DMS53 treated with DMSO at 0.1 percent for 48 hours (cell line): ENCODE data around the gene ARHGAP18.
A peak's percentile ranks its signal among the peaks of the same experiment; 100 is the strongest.

Experiments
- DNase-seq: peaks from one replicate; lab custom pipeline; 2025; ENCODE audit not compliant: unreplicated experiment; lab: John Stamatoyannopoulos, UW

ARHGAP18 gene

DNA sequence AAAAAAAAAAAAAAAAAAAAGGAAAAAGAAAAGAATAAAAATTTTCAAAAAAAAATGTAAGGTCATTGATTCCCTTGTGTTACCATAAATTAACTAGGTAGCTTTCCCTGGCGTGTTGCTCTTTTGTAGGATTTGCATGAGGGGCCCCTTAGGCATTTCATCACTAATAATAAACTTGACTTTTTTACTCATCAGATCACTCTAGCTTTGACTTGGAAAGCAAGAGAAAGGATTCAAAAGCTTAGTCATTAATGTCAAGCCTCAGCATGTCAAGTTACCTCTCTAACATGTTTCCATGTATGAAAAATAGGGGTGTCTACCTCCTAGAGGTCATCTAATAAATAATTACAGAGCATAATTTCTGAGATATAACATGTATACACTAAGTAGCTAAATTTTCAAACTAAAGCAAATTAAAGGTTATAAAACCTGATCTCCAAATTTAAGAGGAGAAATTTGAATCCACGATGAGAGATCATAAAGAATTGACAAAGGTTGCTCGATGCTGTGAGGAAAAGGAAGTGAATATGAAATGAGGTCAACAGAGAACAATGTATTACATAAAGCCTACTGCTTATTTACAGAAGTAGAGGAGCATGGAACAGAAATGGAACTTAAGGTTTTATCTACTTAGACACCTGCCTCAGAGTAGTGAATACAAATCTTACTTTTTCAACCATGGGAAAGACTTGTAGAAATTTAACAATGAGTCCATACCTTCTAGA is 86.8 kb downstream of the ARHGAP18 start:
- no peak for DNase-seq

DNA sequence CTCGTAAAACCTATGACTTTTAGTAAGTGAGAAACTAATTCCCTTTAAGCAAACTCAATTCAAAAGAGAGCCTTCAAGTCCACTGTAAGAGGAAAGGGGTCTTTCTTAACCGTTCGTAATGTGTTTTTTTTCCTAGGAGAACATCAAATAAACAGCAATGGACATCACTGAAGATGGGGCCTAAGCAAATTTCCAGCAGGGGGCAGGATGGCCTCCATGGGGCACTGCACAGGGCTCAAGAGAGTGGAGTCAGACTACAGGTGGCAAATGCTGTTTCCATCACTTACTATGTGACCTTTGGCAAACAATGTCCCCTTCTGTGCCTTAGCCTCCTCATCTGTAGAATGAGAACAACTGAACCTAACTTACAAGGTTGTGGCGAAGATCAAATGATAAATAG is 88.7 kb downstream of the ARHGAP18 start:
- DNase-seq = no peak

DNA sequence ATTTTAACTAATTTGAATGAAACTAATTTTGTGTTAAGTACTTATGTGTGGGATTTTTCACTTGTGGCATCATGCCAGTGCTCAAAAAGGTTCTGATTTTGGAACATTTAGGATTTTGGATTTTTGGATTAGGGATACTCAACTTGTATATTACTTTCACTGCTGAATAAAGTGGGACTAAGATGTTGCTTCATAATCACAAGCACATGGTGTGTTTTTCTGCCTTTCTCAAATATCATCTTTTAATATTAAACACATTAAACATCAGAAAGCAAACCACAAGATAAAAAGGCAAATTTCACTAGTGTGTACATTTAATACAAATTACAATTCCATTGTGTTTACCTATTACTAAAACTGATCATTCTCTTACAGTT is 89.8 kb downstream of the ARHGAP18 start:
- DNase-seq = no peak

DNA sequence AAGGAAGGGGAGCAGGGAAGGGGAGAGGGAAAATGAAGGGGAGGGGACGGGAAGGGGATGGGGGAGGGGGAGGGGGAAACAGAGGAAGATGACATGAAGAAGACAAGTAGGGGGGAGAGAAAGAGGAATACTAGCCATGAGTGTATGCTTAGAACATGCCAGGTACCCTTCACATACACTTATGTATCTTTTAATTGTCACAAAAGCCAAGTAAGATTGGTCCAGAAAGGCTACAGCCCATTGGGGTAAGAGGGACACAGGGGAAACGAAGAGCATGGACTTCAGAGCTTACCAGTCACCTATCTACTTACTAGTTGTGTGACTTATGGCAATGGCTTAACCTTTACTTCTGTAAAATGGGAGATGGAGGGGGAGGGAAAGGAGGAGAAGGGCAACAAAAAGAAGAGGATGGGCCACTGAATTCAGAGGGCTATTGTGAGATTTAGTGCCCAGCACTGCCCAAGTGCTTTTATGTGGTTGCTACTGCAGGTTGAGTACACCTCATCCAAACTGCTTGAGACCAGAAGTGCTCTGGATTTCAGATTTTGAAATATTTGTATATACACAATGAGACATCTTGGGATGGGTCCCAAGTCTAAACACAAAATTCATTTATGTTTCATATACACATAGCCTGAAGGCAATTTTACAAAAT is 90.3 kb downstream of the ARHGAP18 start:
- DNase-seq = no peak

DNA sequence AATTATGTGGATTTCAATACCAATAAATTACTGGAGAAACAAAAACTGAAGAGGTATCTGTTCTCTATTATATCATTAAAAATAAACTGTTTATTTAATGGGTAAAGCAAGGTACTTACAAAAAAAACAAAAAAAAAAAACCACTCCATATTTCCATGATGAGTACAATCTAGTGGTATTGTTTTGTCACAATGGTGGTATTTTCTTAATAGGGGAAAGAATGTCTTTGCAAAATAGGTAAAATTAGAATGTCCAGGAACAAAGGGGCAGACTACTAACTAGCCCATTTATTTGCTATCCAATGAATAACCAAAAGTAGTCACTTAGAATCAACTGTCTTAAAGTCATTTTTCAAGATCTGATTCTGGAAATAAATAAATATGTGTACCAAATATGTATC is 92.0 kb downstream of the ARHGAP18 start:
- DNase-seq = no peak

DNA sequence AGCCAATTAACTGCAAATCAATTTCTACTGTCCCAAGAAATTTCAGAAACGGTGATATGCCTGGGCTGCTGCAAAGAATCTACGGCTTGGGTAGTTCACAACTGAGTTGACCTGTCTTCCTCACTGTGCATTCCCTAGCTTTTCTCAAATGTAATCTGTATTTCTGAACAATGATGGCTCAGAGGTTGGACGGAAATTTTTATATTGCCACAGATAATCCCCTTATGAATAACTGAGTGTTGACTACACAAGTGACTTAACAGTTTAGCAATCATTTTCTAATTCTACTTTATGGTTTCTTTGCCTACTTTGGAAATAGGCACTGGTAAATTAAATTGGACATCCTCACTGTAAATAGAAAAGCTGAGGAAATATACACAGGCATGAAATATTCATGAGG is 94.5 kb downstream of the ARHGAP18 start:
- DNase-seq = no peak

DNA sequence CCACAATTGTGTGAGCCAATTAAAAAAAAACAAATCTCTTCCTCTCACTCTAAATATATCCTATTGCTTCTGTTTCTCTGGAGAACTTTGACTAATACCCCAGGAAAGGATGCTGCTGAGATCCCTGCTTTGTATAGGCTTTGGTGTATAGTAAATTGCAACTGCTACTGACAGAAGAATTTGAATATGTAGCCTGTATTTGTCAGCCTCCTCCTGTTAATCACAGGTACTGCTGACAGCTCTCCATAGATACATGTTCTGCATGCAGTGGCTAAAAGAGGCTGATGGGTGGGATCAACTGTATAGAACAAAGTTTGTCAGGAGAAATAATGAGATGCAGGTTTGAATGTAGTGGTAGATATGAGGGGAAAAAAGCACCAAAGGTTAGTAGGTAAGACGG is 95.0 kb downstream of the ARHGAP18 start:
- DNase-seq = no peak

DNA sequence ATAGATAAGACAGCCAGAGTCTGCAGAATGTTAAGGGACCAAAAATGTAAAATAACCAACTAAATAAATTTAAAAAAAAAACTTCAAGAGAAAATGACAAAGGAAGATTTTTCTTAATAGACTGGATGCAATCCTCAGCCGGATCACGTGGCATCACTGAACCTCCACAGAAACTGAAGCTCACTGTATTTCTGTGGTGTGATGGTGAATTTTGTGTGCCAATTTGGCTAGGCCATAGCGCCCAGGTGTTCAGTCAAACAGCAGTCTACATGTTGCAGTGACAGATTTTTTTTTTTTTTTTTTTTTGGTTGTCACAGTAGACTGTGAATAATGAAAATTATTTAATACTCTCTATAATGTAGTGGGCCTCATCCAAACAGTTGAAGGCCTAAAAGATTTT is 95.5 kb downstream of the ARHGAP18 start:
- no peak for DNase-seq

DNA sequence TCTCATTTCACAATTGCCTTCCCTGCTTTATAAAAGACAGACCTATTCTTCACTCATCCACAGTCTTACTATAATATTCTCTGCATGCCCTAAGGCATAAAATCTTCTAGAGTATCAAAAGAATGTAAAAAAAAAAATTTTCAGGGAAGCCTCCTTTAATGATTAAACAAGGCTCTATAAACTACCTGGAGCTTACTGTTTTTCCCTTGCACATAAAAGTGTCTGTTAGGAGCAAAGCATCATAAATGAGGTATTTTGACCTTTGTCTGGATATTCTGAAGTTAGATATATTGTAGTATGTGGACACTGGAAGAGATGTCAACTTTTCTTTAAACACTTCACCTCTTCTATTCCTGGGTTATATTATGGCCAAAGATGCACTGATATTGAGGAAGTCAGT is 97.5 kb downstream of the ARHGAP18 start:
- no peak for DNase-seq

DNA sequence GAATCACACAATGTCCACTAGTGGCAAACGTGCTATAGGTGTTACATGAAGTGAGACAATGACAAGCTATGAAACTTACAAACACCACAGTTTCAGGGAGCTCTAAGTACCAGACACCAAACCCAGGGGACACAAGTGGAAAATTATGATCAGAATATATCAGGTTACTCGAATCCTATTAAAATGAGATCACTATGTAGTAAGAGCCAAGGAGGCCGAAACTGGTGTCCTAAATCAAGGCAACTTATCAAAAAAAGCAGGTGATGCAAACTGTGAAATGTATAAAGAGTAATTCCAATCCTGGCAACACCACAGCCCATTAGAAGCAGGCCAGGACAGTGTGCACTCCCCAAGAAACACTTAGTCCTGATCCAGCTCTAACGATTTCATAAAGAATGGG is 100.3 kb downstream of the ARHGAP18 start:
- DNase-seq = no peak

DNA sequence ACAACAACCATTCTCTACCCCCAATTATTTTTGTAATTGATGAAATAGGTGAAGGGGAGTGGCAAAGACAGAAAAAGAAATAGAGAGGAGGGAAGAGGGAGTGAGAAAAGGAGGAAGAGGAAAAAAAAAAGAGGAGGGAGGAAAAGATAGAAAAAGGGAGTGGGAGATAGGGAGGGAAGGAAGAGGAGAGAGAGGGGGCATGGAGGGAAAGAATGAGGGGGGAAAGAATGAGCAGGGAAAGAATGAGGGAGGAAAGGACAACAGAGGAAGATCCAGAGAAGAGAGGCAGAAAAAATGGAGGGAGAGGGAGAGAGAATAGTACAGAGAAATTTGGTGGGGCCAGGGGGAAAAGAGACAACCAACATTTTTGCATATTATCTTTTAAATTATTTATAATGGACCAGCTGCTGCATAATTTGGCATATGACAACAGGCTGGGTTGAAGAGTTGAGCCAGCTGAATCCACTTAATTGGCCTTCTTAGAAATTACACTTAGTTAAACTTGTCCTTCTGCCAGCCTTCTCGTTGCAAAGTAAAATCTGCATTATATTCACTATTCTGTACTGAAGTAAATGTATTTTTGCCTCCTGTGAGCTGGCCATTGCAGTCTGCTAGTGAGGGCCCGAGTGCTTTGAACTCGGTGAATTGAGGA is 101.0 kb downstream of the ARHGAP18 start:
- no peak for DNase-seq

DNA sequence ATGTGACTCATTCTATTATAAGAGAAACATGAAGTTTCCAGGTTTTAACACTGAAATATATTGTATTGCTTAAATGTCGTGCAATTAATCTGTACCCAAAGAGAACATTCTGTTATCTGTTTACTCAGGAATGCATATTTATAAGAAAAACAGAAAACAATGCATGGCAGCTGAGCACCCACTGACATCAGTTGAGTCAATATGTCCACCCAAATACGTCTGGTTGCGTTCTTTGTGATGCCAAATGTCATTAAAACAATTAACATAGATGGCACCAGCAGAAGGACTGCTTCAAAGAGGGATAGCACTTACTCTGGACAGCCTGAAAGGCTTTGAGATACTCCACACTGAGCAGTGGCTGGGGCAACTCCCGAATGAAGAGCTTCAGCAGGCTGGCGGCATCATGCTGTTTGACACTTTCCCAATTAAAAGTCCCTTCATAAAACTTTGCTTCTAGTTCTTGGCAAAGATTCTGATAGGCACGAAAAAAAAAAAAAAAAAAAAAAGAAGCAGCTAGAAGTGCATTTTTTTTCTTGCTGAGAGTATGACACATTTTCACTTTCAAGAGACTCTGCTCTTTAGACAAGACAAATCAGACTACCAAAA is 102.3 kb downstream of the ARHGAP18 start:
- no peak for DNase-seq

DNA sequence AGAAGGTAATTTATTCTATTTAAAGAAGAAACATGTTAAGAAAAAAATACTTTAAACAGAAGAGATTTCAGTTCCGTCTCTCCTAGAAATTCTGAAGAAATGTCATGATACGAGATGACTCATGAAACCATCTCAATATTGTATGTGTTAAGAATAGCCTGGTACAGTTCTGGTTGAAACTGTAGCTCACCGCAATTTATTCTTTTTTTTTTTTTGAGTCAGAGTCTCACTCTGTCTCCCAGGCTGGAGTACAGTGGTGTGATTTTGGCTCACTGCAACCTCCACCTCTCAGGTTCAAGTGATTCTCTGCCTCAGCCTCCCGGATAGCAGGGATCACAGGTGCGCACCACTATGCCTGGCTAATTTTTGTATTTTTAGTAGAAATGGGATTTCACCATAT is 103.3 kb downstream of the ARHGAP18 start:
- no peak for DNase-seq

DNA sequence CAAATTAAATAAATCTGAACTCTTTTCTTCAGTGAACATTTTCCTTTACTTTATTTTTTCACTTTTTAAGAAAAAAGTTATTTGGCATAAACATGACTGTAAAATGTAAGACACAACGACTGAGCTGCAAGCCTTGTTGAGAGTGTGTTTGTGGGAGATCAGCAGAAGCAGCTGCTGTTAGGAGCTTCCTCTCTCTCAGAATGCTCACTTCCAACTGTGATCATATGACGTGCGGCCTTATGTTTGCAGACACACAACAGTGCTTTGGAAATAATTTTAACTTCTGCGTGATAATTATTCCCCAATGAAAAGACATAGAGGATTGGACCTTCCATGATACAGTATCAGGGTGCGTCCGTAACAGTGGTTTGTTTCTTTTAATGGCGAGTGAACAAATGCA is 104.0 kb downstream of the ARHGAP18 start:
- no peak for DNase-seq

DNA sequence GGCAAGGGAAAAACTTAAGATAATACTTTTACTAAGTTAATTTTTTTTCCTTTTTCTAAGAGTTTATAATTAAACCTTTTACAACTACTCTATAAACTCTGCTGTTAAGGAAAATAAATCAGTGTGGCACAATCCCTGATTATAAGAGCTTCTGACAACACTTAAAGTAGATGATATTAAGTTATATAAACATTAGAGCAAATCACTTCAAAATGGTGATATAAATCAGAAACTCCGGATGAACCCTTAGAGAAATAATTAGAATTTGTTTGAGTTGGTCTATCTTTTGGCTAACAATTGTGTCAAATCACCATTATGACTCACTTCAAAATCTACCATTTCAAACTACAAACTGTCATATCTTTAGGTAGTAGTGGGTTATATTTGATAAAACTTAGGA is 104.9 kb downstream of the ARHGAP18 start:
- no peak for DNase-seq

DNA sequence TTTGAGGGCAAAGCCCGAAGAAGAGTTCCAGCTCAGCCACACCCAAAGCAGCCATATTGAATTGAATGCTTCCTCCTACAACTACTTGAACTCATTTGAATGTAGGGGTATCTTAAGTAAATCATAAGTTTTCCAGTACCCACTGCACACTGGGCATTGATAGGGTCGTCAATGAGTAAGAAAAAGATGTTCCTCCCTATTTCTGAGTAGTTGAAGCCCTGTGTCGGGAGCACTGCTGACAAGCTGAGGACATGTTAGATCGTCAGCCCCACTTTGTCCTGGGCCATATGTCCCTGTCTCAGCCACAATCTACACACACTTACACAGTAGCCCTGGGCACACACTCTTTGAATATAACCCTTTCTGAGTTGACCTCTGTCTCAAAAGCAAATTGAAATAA is 105.7 kb downstream of the ARHGAP18 start:
- DNase-seq = no peak

DNA sequence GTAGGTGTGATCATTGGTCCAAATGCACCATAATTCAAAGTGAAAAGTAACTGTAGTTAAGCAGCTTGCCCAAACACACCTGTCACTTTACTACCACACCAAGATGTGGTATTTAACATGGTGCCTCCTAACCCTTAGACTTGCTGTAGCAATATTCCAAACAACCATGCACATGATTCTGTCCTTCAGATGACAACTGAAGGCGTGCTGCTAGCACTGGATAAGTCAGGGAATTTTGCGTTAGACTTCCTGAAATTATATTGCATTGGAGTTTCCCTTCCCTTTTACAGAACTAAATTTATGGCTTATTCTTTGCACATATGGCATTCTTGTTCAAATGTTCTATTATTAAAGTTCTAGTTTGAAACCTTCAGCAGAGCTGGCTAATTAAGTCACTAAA is 106.2 kb downstream of the ARHGAP18 start:
- no peak for DNase-seq

DNA sequence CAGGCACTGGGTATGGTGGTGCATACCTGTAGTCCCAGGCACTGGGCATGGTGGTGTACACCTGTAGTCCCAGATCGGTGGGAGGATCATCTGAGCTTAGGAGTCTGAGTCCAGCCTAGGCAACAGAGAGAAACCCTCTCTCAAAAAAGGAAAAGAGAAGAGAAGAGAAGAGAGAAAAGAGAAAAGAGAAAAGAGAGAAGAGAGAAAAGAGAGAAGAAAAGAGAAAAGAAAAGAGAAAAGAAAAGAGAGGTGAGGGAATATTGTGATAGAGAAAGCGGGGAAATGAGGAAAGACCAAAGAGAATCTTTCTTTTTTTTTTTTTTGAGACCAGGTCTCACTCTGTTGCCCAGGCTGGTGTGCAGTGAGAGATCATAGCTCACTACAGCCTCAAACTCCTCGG is 108.7 kb downstream of the ARHGAP18 start:
- DNase-seq = no peak

DNA sequence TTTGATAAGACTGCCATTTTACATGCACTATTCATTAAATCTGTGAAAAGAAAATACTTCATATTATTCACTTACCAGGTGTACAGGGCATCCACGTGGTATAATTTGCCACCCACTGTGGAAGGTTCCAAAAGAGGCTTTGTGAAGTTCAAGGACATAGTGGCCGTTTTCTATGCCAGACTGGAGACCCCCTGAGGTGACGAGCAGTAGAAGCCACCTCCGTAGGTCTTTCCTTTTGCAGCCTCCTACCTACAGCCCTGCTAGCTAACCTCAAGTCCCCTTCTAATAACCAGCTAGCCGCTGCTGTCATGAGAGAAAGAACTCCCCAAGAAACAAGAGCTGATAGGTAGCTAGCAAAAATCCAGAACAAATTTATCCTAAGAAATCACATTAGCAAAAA is 110.5 kb downstream of the ARHGAP18 start:
- no peak for DNase-seq

DNA sequence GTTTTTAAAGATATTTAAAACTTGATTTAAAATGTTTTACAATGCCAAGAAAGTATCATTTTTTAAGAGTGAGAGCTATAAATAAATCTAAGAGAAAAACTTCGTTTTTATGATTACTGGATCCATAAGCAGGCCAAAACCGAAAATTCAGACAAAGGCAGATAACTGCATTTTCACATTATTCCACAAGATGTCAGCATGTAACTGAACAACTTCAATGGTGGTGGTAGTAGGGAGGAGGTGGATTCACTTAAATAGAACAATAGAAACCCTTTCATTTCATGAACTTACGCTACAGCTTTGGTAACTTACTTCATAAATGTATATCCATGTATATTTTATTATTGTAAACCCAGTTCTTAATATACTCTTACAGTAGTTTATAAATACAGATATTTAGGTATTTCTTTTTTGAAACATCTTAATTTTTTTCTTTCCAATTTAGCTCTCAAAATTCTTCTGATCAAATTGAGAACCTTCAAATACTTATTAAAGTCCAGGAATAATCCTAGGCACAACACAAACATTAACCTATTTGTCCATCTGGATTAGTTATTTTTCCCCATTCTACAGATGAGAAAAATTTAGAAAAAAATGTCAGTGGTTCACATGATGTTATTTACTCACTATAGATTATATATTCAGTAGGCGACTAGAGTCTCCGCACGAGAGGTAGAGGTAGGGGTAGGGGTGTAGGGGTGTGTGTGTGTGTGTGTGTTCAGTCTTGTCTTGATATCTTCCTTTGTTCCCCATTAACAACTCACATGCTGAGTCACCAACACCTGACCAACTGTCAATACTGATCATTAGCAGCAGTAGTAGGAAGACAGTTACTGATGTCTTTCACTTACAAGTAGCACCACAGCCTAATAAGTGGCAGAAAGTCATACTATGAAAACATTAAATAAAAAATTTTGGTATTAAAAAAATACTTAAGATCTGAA is 111.5 kb downstream of the ARHGAP18 start:
- DNase-seq = peak; percentile 60
